Coronary artery (tissue), 2 donors: ENCODE data around the gene ACTN3.

ENCODE experiments used
- DNase-seq: peaks from one replicate; pipeline ENCODE4 v3.0.0-alpha.2; 2017; ENCODE audit warnings: low spot score
- H3K27ac ChIP-seq, 2 donors: fragments of 200-600 bp; sonication (generic); one replicate each; pipeline ENCODE4 v1.5.1; 2016 to 2019
- H3K4me3 ChIP-seq: fragments of 200-600 bp; sonication (generic); 2 replicates; pipeline ENCODE4 v1.5.1; 2016; ENCODE audit warnings: mild to moderate bottlenecking, moderate library complexity
- TF ChIP-seq, protein P1 (sequence below): fragments of 200-600 bp; sonication (generic); IDR thresholded peaks from one replicate; pipeline ENCODE4 v1.5.1; 2019; ENCODE audit warnings: antibody characterized with exemption

ACTN3 gene

DNA sequence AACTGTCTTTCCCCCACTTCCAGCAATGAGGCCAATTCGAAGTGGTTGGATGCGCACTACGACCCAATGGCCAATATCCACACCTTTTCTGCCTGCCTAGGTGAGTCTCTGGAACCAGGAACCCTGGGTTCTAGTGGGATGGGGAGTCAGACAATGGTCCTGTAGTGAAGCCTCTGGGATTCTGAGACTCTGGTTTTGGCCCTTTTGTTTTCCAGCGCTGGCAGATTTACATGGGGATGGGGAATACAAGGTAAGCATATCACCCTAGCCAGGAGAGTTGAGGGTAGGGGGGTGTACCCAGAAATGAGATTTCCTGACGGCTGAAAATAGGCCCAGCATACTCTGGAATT is 35.7 kb upstream of the ACTN3 start:
- no peak for DNase-seq
- TF ChIP-seq, protein P1, sequence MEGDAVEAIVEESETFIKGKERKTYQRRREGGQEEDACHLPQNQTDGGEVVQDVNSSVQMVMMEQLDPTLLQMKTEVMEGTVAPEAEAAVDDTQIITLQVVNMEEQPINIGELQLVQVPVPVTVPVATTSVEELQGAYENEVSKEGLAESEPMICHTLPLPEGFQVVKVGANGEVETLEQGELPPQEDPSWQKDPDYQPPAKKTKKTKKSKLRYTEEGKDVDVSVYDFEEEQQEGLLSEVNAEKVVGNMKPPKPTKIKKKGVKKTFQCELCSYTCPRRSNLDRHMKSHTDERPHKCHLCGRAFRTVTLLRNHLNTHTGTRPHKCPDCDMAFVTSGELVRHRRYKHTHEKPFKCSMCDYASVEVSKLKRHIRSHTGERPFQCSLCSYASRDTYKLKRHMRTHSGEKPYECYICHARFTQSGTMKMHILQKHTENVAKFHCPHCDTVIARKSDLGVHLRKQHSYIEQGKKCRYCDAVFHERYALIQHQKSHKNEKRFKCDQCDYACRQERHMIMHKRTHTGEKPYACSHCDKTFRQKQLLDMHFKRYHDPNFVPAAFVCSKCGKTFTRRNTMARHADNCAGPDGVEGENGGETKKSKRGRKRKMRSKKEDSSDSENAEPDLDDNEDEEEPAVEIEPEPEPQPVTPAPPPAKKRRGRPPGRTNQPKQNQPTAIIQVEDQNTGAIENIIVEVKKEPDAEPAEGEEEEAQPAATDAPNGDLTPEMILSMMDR: no peak
- Histone ChIP-seq H3K4me3 (peak overlapping the region; percentile 74), H3K27ac (peak overlapping the region in 1 of 2 donors; percentile 75)

DNA sequence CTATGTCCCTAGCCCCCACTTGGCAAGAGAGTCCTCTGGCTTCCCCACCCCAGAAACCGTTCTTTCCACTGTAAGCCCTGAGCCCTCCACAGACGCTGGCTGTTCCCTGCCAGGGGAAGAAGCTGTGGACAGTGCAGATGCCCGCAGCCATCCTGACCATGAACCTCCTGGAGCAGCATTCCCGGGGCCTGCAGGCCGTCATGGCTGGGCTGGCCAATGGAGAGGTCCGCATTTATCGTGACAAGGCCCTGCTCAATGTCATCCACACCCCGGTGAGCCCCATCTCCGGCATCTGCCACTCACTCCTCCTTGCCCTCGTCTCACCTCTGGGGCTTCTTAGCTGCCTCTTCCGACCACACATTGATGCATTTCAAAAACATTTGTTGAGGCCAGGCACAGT is 23.1 kb upstream of the ACTN3 start:
- DNase-seq: no peak
- TF ChIP-seq, protein P1: no peak
- H3K27ac ChIP-seq: no peak overlapping the region

DNA sequence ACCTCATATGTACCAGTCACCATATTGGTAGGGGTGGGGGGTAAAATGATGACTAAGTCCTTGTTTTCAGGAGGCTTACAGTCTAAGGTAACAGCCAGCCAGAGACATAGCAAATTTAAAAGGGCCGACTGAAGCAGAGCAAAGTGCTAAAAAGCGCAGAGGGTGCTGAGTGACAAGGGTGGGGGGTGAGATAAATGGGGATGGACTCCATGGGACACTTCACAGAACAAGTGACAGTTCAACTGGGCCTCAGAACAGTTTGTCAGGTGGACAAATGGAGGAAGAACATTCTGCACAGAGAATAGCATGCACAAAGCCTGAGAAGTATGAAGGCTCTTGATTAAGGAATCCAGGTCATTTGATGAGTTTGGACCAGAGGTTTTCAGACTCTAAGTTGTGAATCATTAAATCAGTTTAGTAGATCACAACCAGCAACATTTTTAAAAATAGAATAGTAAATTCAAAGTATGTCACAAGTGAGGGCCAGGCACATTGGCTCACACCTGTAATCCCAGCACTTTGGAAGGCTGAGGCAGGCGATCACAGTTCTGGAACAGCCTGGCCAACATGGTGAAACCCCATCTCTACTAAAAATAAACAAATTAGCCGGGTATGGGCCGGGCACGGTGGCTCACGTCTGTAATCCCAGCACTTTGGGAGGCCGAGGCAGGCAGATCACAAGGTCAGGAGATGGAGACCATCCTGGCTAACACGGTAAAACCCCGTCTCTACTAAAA is 22.2 kb upstream of the ACTN3 start:
- TF ChIP-seq, protein P1: no peak
- DNase-seq: no peak
- H3K4me3 ChIP-seq: no peak overlapping the region
- no peak overlapping the region for H3K27ac ChIP-seq

More for the DNA sequence above, 23.1 kb upstream of the ACTN3 start:
- no peak overlapping the region for H3K4me3 ChIP-seq

DNA sequence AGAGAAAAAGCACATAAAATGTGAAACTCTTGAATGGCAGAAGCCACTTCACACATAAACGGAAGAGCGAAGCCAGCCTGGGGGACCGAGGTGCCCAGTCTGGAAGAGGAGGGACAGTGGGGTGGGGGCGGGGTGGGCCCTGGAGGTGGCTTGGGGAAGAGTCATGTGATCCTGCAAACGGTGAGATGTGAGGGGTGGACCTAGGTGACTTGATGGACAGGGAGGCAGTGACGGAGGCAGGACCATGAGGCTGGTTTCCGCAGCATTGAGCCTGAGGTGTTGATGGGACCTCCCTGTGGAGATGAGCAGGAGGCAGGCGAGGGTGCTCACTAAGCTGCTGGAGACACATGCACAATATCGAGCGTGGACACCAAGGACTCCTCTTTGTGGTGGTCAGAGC is 17.6 kb upstream of the ACTN3 start:
- no peak for DNase-seq
- TF ChIP-seq, protein P1: no peak

DNA sequence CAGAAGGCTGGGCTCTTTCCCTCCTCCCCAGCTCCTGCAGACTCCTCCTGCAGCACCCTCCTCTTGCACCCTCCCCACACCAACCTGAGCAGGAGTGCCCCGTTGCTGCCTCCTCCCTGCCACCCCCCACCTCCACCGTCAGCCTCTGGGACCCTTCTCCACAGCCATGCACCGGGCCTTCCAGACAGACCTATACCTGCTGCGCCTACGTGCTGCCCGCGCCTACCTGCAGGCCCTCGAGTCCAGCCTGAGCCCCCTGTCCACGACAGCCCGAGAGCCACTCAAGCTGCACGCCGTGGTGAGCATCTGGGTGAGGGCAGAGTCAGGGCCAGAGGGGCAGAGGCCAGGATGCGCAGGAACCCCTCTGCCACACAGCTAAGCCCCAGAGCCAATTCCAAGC is 17.0 kb upstream of the ACTN3 start:
- no peak overlapping the region for H3K27ac ChIP-seq
- TF ChIP-seq, protein P1: no peak
- DNase-seq: no peak
- no peak overlapping the region for H3K4me3 ChIP-seq

More for the DNA sequence above, 17.6 kb upstream of the ACTN3 start:
- H3K4me3 ChIP-seq: no peak overlapping the region
- no peak overlapping the region for H3K27ac ChIP-seq

DNA sequence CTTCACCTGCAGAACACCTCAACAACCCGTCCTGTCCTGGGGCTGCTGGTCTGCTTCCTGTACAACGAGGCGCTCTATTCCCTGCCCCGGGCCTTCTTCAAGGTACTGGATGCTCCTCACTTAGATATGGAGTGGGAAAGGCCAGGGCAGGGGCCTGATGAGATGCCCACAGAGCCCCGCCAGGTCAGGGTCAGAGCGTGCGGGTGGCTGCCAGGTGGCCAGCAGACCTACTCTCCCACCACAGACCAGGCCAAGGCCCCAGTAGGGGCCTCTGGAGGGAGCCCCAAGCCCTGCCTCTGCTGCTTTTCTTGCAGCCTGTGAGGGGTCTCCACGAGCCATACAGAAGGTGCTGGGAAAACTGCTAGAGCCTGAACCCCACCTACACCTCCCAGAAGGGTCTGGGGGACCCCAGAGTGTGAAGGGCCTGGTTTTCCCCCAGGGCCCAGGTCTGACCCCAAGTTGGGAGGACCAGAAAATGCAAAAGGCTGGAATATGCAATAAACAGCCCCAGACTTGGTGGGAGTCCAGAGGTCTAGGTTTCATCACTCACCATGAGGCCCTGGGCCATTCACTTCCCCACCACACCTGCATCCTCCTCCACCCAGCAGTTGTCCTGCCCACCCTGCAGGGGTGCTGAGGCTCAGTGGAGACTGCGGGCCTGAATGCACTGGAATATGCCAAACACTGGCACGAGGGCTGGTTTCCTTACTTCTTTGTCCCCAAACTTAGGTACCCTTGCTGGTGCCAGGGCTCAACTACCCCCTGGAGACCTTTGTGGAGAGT is 15.6 kb upstream of the ACTN3 start:
- H3K27ac ChIP-seq: no peak overlapping the region
- no peak overlapping the region for H3K4me3 ChIP-seq
- DNase-seq: no peak
- TF ChIP-seq, protein P1: no peak

DNA sequence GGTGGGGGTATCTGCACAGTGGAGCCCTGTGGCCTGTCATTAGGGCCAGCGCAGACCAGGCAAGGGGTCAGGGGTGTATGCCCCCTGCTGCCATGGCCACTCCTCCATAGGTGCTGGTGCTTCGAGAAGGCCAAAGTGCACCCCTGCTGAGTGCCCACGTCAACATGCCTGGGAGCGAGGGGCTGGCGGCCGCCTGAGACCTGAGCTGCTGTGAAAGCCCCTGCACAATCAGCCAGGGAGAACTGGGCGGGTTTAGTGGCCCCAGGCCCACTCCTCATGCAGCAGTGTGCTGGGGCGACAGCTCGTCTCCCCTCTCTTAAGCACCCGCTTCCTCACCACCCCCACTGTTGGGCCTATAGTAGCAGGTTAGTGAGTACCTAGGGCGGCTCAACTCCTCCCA is 14.9 kb upstream of the ACTN3 start:
- H3K4me3 ChIP-seq: no peak overlapping the region
- TF ChIP-seq, protein P1: no peak
- H3K27ac ChIP-seq: no peak overlapping the region
- DNase-seq: no peak
